A204.1 (cell line): ENCODE results near the gene ENTPD3.

Source experiments
- FAIRE-seq: peaks from 2 replicates; lab custom pipeline; 2012; peaks lifted over from hg19 to GRCh38; lab: Jason Lieb, UNC

The ENTPD3 gene

DNA sequence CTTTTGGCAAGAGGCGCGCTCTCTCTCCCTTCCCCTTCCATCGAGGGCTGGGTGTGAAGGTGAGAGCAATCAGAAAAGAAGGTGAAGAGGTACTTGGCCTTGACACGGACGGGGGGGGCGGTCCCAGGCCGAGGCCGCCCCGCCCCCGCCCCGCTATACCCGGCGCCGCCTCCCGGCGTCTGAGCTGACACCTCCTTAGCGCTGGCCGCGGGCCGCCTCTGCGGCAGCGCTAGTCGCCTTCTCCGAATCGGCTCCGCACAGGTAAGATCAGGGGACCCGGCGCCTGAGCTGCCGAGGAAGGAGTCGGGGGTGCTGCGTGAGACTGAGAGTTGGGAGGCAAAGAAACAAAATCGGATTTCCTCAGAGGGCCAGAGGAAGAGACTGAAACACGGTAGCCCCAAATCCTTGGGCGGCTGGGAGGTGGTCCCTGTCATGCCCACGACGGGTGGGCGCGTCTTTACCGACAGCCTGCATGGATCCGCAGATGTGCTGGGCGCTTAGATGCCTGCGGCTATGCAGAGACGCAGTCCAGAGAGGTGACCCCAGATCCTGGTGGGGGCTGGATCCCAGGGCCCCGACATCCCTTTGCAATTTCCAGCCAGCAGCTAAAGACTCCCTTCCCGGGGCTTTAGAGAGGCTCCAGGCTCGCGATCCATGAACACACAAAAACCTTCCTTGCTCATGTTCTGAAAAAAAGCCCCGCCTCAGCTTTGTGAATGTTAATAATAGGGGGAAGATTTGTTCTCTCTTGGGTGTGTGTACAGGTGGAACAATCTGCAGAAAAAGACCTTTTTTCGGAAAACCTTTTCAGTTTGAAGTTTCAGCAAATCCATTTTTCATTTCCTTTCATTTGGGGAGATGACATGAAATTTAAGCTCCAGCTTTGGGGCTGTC is at the start of gene ENTPD3:
ENTPD3 (plus strand) TSS at position 184 of the 894 bp plus-strand sequence. CDS start 874 bp downstream, outside the sequence.
- FAIRE-seq = no peak

DNA sequence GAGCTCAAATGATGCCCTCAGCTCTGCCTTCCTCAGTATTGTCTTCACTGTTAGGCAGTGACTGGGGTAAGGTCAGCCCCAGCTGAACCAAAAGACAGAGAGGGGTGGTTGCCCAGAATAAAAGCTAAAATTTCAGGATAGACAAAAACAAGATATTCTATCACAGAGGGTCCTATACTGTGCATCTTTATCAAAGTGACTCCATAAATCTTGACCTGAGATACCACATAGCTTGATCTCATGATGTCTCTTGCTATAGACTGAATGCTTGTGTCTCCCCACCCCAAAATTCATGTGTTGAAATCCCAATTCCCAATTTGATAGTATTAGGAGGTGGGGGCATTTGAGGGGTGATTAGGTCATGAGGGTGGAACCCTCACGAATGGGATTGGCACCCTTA is 47.1 kb upstream of the ENTPD3 start:
- FAIRE-seq = no peak

DNA sequence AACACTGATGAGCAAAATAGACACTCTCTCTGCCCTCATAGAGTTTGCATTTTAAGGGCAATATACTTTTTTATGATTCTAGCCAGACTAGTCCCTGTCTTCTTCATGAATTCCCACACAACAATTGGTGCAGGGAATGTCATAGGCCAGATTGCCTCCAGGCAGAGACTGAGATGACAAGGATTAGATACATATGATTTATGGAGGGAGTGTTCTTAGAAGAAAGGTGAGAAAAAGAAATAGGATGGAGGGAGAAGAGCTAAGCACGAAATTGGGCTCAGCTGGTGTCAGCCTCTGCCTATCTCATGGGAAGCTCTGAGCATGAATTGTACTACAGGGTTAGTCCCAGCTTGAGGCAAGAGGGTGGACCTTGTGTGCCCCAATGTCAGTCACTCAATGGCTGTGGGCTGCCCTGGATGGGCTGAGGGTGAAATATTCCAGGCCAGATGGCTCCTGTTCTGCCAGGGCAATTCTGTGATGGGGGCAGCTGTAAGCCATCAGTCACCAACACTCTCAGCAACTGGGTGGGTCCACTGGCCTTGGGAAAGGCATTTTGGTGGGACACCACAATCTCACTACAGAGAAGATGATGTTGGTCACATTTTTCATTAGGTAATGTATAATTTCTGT is 46.3 kb upstream of the ENTPD3 start:
- FAIRE-seq = no peak

GRCh38 chr3:40341671-40342070 is 45.3 kb upstream of the ENTPD3 start:
- FAIRE-seq = no peak

GRCh38 chr3:40350529-40350928 is 36.5 kb upstream of the ENTPD3 start:
- FAIRE-seq = no peak

DNA sequence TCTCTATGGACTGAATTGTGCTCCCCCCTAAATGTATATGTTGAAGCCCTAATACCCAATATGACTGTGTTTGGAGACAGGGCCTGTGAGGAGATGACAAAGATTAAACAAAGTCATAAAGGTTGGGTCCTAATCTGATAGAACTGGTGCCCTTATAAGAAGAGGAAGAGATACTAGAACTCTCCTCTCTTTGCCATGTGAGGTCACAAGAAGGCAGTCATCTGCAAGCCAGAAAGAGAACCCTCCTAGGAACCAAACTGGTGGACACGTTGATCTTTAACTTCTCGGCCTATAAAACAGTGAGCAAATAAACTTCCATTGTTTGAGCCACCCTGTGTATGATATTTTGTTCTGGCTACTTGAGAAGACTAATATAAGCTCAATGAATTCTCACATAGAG is 31.6 kb upstream of the ENTPD3 start:
- no peak for FAIRE-seq

DNA sequence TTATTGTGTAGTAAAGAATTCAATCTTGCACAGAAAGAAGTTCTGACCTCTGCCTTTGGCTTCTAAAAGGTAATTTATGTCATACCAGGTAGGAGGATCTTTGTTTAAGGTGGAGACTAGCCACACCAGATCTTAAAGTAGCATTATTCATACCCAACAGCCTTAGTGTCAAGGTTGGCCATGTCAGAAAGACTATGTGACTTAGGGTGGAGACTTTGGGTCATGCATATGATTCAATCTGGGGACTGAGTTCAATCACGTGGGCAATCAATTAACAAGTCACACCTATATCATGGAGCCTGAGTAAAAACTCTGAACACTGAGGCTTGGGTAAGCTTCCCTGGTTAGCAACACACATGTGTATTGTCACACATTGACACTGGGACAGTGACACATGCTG is 28.5 kb upstream of the ENTPD3 start:
- no peak for FAIRE-seq

DNA sequence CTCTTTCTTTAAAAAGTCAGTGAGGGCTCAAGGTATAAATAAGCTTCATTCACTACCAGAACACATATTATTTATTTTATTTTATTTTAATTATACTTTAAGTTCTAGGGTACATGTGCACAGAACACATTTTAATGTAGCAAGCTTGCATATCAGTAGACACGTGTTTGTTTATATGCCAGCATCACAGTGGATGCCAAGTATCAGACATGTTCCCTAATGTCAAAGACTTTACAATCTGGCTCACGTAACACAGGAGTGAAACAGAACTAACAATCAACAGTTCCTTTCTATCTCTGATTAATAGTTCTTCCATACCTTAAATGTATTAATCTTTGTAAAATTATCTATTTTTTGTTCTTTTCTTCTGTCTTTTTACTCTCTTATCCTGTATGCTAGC is 23.3 kb upstream of the ENTPD3 start:
- no peak for FAIRE-seq

- FAIRE-seq = no peak
Measured at GRCh38 chr3:40366203-40367162, 20.5 kb upstream of the ENTPD3 start.

GRCh38 chr3:40369716-40370115 is 17.3 kb upstream of the ENTPD3 start:
- FAIRE-seq = no peak

- no peak for FAIRE-seq
Measured at GRCh38 chr3:40377822-40378221, 9.2 kb upstream of the ENTPD3 start.

DNA sequence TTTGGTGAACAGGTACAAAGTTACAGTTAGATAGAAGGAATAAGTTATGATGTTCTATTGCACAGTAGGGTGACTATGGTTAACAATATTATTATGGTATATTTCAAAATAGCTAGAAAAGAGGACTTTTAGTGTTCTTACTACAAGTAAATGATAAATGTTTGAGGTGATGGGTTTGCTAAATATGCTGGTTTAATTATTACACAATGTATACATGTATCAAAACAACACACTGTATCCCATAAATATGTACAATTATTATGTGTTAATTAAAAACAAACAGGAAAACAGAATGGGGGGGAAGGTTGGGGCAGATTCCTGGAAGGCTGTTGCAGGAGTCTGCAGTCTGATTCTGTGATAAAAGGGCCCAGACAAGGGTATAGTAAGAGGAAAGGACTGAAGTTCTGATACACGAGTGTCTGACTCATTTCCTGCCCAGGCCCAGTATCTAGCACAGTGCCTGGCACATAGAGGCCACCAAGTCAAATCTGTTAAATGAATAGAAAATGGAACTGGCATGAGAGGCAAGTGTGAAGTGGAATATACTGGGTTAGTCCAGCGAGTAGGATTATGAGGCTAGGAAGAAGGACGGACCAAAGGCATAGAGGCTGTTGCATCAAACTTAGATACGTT is 7.2 kb upstream of the ENTPD3 start:
- no peak for FAIRE-seq

- FAIRE-seq = no peak
Measured at GRCh38 chr3:40381904-40382616, 4.9 kb upstream of the ENTPD3 start.

- FAIRE-seq = no peak
Measured at GRCh38 chr3:40382617-40382979, 4.4 kb upstream of the ENTPD3 start.

DNA sequence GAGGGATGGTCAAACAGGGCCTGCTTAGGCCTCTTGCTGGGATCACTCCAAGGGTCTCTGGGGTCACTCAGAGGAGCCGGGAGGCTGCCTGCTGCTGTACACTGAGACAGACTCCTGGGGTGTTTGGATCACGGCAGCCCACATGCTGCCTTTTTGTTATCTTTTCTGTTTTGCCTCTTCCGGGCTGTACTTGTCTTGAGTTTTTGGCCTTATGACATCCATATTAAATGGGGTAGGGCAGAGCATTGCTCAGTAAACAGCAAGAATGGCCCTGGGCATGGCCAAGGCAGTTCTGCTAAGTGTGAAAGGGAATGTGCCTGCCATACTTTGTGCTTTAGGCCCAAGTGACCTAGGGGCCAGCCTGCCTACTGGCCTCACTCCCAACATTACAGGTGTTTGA is 771 bp upstream of the ENTPD3 start:
- FAIRE-seq = no peak

DNA sequence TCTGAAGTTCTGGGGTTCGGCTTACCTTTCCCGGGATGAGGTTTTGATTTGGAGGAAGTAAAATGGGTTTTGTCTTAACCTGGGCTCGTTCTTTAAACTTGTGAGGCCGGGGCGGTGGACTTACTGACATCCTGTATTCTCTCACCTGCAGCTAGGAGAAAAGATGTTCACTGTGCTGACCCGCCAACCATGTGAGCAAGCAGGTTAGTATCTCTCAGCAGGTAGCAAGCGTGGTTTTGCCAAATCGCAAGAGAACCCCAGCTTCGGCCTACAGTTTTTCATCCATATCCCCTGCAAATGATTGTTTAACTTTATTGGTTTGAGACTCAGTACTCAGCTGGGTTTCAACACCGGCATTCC is 891 bp downstream of the ENTPD3 start:
- FAIRE-seq = no peak

DNA sequence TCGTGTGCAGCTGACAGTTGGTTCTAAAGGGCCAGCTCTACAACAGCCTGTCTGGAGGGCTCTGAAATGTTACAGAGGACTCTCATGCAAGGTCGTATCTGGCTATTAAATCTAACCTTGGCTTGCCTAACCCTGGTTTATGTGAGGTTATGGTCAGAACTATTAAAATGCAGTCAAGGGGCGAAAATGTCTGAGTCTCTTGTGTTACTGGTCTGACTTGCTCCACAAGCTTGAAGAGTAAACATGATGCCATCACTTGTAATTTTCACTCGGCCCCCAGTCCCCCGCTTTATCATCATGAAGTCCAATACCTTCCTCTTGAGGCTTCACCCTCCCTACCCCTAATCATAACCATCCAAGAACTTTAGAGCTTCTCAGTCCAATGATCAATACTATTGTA is 9.4 kb downstream of the ENTPD3 start:
- no peak for FAIRE-seq

- no peak for FAIRE-seq
Measured at GRCh38 chr3:40397129-40397528, 10.1 kb downstream of the ENTPD3 start.

GRCh38 chr3:40397912-40398311 is 10.9 kb downstream of the ENTPD3 start:
- no peak for FAIRE-seq

- FAIRE-seq = no peak
Measured at GRCh38 chr3:40398346-40398745, 11.4 kb downstream of the ENTPD3 start.

DNA sequence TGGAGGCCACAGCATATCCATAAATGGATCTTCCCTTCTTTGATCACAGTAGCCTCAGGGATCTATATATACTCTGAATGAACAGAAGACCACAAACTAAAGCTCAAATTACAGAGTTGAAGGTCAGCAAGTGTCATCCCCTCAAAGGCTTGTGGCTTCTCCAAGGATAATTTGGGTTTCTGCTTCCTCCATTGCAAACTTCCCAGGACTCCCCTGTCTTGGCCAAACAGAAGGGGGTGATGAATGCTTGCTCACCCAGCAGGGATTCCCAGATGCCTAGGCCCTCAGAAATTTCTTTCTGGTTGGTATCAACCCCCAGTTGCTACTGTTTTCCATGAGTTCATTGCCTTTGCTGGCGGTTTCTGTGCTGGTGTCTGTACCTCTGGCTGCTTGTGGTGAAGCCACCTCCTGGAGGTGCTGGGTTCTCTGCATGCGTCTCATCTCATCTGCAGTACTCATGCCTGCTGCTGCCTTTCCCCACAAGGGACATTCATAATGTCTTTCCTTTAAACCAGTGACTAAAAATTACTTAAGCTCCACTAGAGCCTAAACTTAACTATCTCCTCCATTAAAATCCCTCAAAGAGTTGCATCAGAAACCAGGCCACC is 17.7 kb downstream of the ENTPD3 start:
- no peak for FAIRE-seq
